Measurements from ENCODE around the gene MYO6. TPM values are rescaled to one million over a fixed set of nuclear protein-coding genes. Genes with fewer than 3 reads are reported as not detected.

MYO6 gene
- total RNA-seq, 1 donor from 2014 or later = 135 TPM

DNA sequence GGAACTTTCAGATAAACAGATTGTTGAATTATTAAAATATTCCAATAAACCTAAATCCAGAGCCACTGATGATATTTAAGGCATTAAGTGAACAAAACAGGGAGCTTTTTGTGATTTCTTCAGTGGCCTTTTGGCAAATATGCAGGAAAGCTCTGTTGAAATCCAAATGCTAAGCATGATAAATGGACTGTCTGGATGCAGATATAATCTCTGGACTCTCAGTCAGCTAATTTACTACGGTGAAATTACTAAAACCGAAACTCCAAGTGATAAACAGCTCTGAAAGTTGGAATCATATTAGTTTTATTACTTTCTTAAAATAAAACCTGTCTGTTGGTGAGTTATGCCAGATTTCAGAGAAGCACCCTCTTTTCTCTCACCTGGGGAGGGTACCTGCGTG is 203.1 kb downstream of the MYO6 start:
- Mint-ChIP-seq H3K36me3 (ENCODE audit: low read depth, unreplicated experiment) (no peaks in the 10 kb centered on the region), H3K4me3 (ENCODE audit: unreplicated experiment) (no peak overlapping the region), H3K27me3 (ENCODE audit: unreplicated experiment) (peaks cover 2% of the 10 kb centered on the region), H3K9me3 (ENCODE audit: unreplicated experiment) (no peaks in the 10 kb centered on the region), H3K4me1 (ENCODE audit: unreplicated experiment) (no peaks in the 10 kb centered on the region), H3K27ac (ENCODE audit: unreplicated experiment) (no peak overlapping the region)
- TF ChIP-seq, protein P1, sequence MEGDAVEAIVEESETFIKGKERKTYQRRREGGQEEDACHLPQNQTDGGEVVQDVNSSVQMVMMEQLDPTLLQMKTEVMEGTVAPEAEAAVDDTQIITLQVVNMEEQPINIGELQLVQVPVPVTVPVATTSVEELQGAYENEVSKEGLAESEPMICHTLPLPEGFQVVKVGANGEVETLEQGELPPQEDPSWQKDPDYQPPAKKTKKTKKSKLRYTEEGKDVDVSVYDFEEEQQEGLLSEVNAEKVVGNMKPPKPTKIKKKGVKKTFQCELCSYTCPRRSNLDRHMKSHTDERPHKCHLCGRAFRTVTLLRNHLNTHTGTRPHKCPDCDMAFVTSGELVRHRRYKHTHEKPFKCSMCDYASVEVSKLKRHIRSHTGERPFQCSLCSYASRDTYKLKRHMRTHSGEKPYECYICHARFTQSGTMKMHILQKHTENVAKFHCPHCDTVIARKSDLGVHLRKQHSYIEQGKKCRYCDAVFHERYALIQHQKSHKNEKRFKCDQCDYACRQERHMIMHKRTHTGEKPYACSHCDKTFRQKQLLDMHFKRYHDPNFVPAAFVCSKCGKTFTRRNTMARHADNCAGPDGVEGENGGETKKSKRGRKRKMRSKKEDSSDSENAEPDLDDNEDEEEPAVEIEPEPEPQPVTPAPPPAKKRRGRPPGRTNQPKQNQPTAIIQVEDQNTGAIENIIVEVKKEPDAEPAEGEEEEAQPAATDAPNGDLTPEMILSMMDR (IDR thresholded peaks at IDR 0.05; ENCODE audit: unreplicated experiment) = no peak
- no peak for DNase-seq (ENCODE audit: low spot score)

DNA sequence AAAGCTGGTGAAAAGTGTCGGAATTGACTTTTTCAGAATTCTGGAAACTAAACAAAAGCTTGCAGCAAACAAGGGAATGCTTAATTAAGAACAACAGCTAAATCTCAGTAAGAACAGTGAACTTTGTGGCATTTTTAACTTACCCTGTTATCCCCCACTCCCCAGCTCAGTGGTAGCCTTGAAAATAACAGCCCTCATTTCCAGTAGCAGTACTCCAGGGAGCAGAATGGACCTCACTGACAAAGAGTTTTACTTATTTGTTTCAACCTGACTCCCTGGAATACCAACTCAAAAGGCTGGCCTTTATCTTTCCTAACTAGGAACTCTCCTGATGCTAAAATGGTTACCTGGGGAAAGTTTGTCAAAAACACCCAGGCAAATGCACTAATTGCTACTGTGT is 214.5 kb downstream of the MYO6 start:
- Mint-ChIP-seq H3K36me3 (ENCODE audit: low read depth, unreplicated experiment) (no peaks in the 10 kb centered on the region), H3K4me1 (ENCODE audit: unreplicated experiment) (no peaks in the 10 kb centered on the region), H3K9me3 (ENCODE audit: unreplicated experiment) (no peaks in the 10 kb centered on the region), H3K27ac (ENCODE audit: unreplicated experiment) (no peak overlapping the region), H3K4me3 (ENCODE audit: unreplicated experiment) (no peak overlapping the region), H3K27me3 (ENCODE audit: unreplicated experiment) (no peaks in the 10 kb centered on the region)
- no peak for DNase-seq (ENCODE audit: low spot score)
- TF ChIP-seq, protein P1 (IDR thresholded peaks at IDR 0.05; ENCODE audit: unreplicated experiment) = no peak

DNA sequence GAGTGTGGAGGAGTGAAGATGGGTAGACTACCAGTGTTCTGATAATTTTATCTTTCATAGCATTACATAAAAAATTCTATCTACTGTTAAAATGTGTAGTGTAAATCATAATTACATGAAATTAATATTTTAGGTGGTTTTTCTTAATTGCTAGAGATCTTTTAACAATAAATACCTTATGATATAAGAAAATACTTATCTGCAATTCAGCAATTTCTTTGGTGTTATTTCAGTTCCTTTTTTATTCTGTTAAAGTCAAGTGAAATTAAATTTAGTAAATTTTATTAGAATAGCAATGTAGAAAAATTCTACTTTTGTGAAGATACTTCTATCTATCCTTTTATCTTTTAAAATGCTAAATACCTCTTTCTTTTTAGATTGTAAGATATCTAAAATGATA is 219.1 kb downstream of the MYO6 start:
- Mint-ChIP-seq H3K27me3 (ENCODE audit: unreplicated experiment) (no peaks in the 10 kb centered on the region), H3K27ac (ENCODE audit: unreplicated experiment) (no peak overlapping the region), H3K4me1 (ENCODE audit: unreplicated experiment) (no peaks in the 10 kb centered on the region), H3K36me3 (ENCODE audit: low read depth, unreplicated experiment) (no peaks in the 10 kb centered on the region), H3K9me3 (ENCODE audit: unreplicated experiment) (no peaks in the 10 kb centered on the region), H3K4me3 (ENCODE audit: unreplicated experiment) (no peak overlapping the region)
- DNase-seq (ENCODE audit: low spot score) = no peak
- TF ChIP-seq, protein P1 (IDR thresholded peaks at IDR 0.05; ENCODE audit: unreplicated experiment) = no peak

Other genes with a start within 250 kb of the MYO6 start
- gene SENP6, start 147.4 kb upstream of the MYO6 start, total RNA-seq (ENCODE audit: unreplicated experiment) = 135 TPM

Data from endothelial cell (in vitro differentiated cells).